H1 (cell line): ENCODE results near the gene ITGAE.

Experiments
- EP300 ChIP-seq, 2 experiments: IDR thresholded peaks; 1 replicate in 1 of 2; 2 replicates in 1 of 2; pipeline ENCODE4 v1.6.1; 2011 to 2012; ENCODE audit warnings: low read depth in 2 of 2, low read length in 2 of 2, mild to moderate bottlenecking in 2 of 2, borderline replicate concordance in 1 of 2, inconsistent platforms in 1 of 2, moderate library complexity in 1 of 2
- NRF1 ChIP-seq: IDR thresholded peaks from 2 replicates; pipeline ENCODE4 v1.6.1; 2011; ENCODE audit warnings: mild to moderate bottlenecking, low read depth, low read length, improper control_type of control experiment
- RFX5 ChIP-seq: IDR thresholded peaks from 2 replicates; pipeline ENCODE4 v1.6.1; 2011; ENCODE audit warnings: low read depth, low read length, improper control_type of control experiment, borderline replicate concordance
- SP1 ChIP-seq: IDR thresholded peaks from 2 replicates; pipeline ENCODE4 v1.6.1; 2011; ENCODE audit warnings: low read depth, low read length
- SP2 ChIP-seq: IDR thresholded peaks from 2 replicates; pipeline ENCODE4 v1.6.1; 2012; ENCODE audit warnings: mild to moderate bottlenecking, low read length, inconsistent platforms
- TF ChIP-seq, protein P1 (sequence below): IDR thresholded peaks from 2 replicates; pipeline ENCODE4 v1.6.1; 2012; ENCODE audit warnings: inconsistent platforms
- TF ChIP-seq, protein P2 (sequence below), 3 experiments: IDR thresholded peaks; 1 replicate in 2 of 3; 2 replicates in 1 of 3; pipeline versions ENCODE4 v1.5.1 to v1.6.1; 2011; ENCODE audit warnings: low read length in 3 of 3, mild to moderate bottlenecking in 3 of 3, inconsistent platforms in 2 of 3, low read depth in 1 of 3, moderate library complexity in 1 of 3; ENCODE audit not compliant: insufficient read depth in 1 of 3; ENCODE audit errors: control extremely low read depth in 1 of 3
- TF ChIP-seq, protein P3 (sequence below): IDR thresholded peaks from 2 replicates; pipeline ENCODE4 v1.6.1; 2011; ENCODE audit warnings: low read length, improper control_type of control experiment

DNA sequence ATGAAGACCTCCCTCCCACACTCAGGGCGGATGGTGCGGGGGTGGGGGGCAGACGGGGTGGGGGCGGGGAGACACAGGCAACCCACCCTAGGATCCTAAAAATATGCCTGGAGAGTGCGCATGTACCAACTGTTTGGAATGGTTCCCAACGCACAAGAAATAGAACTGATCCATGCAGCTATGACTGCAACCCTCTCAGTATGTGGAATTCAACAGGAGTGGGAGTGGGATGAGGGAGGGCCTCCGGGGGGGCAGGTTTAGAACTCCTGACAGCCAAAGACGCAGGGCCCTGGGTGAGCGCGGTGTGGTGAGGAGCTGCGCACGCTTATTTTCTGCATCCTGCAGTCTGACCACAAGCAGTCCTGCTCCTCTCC is 103.9 kb downstream of the ITGAE start:
- TF ChIP-seq, protein P1, sequence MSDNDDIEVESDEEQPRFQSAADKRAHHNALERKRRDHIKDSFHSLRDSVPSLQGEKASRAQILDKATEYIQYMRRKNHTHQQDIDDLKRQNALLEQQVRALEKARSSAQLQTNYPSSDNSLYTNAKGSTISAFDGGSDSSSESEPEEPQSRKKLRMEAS = no peak
- TF ChIP-seq SP1 (no peak), NRF1 (no peak), EP300 (IDR thresholded peaks at IDR 0.05; ENCODE audit: borderline replicate concordance in 1 of 2, low read depth in 2 of 2, low read length in 2 of 2) (no peak), SP2 (no peak), RFX5 (no peak)
- TF ChIP-seq, protein P2, sequence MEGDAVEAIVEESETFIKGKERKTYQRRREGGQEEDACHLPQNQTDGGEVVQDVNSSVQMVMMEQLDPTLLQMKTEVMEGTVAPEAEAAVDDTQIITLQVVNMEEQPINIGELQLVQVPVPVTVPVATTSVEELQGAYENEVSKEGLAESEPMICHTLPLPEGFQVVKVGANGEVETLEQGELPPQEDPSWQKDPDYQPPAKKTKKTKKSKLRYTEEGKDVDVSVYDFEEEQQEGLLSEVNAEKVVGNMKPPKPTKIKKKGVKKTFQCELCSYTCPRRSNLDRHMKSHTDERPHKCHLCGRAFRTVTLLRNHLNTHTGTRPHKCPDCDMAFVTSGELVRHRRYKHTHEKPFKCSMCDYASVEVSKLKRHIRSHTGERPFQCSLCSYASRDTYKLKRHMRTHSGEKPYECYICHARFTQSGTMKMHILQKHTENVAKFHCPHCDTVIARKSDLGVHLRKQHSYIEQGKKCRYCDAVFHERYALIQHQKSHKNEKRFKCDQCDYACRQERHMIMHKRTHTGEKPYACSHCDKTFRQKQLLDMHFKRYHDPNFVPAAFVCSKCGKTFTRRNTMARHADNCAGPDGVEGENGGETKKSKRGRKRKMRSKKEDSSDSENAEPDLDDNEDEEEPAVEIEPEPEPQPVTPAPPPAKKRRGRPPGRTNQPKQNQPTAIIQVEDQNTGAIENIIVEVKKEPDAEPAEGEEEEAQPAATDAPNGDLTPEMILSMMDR (IDR thresholded peaks at IDR 0.05; ENCODE audit: control extremely low read depth in 1 of 3, insufficient read depth in 1 of 3, low read depth in 1 of 3, low read length in 3 of 3) = no peak
- TF ChIP-seq, protein P3, sequence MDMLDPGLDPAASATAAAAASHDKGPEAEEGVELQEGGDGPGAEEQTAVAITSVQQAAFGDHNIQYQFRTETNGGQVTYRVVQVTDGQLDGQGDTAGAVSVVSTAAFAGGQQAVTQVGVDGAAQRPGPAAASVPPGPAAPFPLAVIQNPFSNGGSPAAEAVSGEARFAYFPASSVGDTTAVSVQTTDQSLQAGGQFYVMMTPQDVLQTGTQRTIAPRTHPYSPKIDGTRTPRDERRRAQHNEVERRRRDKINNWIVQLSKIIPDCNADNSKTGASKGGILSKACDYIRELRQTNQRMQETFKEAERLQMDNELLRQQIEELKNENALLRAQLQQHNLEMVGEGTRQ = no peak
